Loucy (cell line): ENCODE data around the gene MAFF.

Source experiments
- H2AFZ ChIP-seq: fragments of 200-600 bp; sonication (generic); 2 replicates; pipeline ENCODE4 v1.6.0; 2016; ENCODE audit warnings: antibody characterized with exemption, mild to moderate bottlenecking, low read length, moderate library complexity
- H3F3A ChIP-seq: fragments of 200-600 bp; 2 replicates; pipeline ENCODE4 v1.6.0; 2016; ENCODE audit warnings: antibody characterized with exemption, low read depth, mild to moderate bottlenecking
- H3K27me3 ChIP-seq: fragments of 200-600 bp; sonication (generic); 2 replicates; pipeline ENCODE4 v1.6.1; 2014; ENCODE audit warnings: low read length, mild to moderate bottlenecking; ENCODE audit not compliant: insufficient read depth, poor library complexity, severe bottlenecking
- H3K36me3 ChIP-seq: fragments of 200-600 bp; sonication (generic); 2 replicates; pipeline ENCODE4 v1.6.1; 2016; ENCODE audit warnings: low read length; ENCODE audit not compliant: insufficient read depth
- H3K4me1 ChIP-seq: fragments of 200-600 bp; sonication (generic); 2 replicates; pipeline ENCODE4 v1.5.1; 2014; ENCODE audit warnings: low read length, mild to moderate bottlenecking; ENCODE audit not compliant: insufficient read depth, poor library complexity, severe bottlenecking
- H3K4me2 ChIP-seq: fragments of 200-600 bp; sonication (generic); 2 replicates; pipeline ENCODE4 v1.6.0; 2014; ENCODE audit warnings: antibody characterized with exemption, low read length, low read depth, mild to moderate bottlenecking; ENCODE audit not compliant: poor library complexity, severe bottlenecking
- H3K4me3 ChIP-seq: fragments of 200-600 bp; sonication (generic); 2 replicates; pipeline ENCODE4 v1.5.1; 2014; ENCODE audit warnings: low read length, mild to moderate bottlenecking, mixed read lengths; ENCODE audit not compliant: poor library complexity, severe bottlenecking
- H3K79me2 ChIP-seq: fragments of 200-600 bp; sonication (generic); 2 replicates; pipeline ENCODE4 v1.6.1; 2014; ENCODE audit warnings: low read length; ENCODE audit not compliant: insufficient read depth
- H3K9ac ChIP-seq: fragments of 200-600 bp; sonication (generic); 2 replicates; pipeline ENCODE4 v1.6.0; 2014; ENCODE audit warnings: mild to moderate bottlenecking, low read depth, low read length, moderate library complexity; ENCODE audit not compliant: poor library complexity, severe bottlenecking
- H3K9me2 ChIP-seq: fragments of 200-600 bp; sonication (generic); replicated peaks from 2 replicates; pipeline ENCODE4 v1.6.1; 2016; ENCODE audit warnings: low read depth, low read length, mixed read lengths
- H3K9me3 ChIP-seq: fragments of 200-600 bp; sonication (generic); 2 replicates; pipeline ENCODE4 v1.6.1; 2014; ENCODE audit warnings: mild to moderate bottlenecking, antibody characterized with exemption, low read length, low read depth; ENCODE audit not compliant: insufficient read depth
- H4K20me1 ChIP-seq: fragments of 200-600 bp; sonication (generic); 2 replicates; pipeline ENCODE4 v1.6.0; 2014; ENCODE audit warnings: antibody characterized with exemption, low read length, mild to moderate bottlenecking; ENCODE audit not compliant: insufficient read depth, poor library complexity, severe bottlenecking
- EZH2phosphoT487 ChIP-seq: fragments of 200-600 bp; IDR thresholded peaks from 2 replicates; pipeline ENCODE4 v1.6.1; 2018; ENCODE audit warnings: antibody characterized with exemption, mild to moderate bottlenecking, moderate library complexity, borderline replicate concordance
- TF ChIP-seq, protein P1 (sequence below): fragments of 200-600 bp; sonication (generic); conservative IDR thresholded peaks from 2 replicates; pipeline ENCODE4 v1.5.1; 2014; ENCODE audit warnings: mild to moderate bottlenecking, antibody characterized with exemption, low read length

Gene MAFF

DNA sequence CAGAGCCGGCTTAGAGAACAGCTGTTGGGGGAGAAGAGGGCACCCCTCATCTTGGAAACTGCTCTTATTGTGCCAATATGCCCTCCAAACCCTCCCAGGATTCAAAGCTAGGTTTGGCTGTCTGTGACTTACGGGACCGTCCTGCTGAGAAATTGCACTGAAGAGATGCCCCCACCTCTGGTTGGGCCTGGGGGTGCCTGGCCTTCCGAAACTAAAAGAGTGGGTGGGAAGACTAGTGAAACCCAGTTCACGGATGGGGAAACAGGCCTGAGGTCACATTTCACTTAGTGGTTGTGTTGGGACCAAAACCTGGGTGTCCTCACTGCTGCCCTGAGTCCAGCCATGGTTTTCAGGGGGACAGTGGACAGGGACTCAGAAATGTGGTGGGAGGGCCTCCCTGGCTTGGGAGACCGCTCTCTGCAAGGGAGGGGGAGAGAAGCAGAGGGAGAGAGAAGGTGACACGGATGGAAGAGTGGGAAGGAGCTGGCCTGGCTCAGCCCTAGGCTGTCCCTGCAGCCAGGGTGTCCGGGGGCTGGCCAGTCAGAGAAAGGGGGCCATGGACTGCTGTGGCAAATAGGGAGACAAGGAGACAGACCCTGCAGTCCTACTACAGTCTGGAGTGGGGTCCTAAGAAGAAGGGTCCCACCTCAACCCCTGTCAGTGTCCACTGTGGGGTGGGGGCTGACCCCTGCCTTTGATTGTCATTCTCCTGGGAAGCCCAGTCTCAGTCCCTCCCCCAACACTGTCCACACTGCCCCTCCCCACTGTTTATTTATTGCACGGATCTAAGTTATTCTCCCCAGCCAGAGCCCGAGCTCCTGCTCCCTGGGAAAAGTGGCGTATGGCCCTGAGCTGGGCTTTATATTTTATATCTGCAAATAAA is 13.6 kb downstream of the MAFF start:
- Histone ChIP-seq H3K79me2 (no peaks in the 10 kb centered on the region), H3K4me2 (no peak overlapping the region), H3K9me2 (no peaks in the 10 kb centered on the region), H3K36me3 (no peaks in the 10 kb centered on the region), H3K9ac (no peak overlapping the region), H3K4me3 (no peak overlapping the region), H4K20me1 (no peaks in the 10 kb centered on the region), H3K4me1 (no peaks in the 10 kb centered on the region), H2AFZ (no peak overlapping the region), H3K27me3 (no peaks in the 10 kb centered on the region), H3K9me3 (no peaks in the 10 kb centered on the region), H3F3A (no peaks in the 10 kb centered on the region)
- no peak for TF ChIP-seq EZH2phosphoT487
- TF ChIP-seq, protein P1, sequence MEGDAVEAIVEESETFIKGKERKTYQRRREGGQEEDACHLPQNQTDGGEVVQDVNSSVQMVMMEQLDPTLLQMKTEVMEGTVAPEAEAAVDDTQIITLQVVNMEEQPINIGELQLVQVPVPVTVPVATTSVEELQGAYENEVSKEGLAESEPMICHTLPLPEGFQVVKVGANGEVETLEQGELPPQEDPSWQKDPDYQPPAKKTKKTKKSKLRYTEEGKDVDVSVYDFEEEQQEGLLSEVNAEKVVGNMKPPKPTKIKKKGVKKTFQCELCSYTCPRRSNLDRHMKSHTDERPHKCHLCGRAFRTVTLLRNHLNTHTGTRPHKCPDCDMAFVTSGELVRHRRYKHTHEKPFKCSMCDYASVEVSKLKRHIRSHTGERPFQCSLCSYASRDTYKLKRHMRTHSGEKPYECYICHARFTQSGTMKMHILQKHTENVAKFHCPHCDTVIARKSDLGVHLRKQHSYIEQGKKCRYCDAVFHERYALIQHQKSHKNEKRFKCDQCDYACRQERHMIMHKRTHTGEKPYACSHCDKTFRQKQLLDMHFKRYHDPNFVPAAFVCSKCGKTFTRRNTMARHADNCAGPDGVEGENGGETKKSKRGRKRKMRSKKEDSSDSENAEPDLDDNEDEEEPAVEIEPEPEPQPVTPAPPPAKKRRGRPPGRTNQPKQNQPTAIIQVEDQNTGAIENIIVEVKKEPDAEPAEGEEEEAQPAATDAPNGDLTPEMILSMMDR = no peak

- Histone ChIP-seq H3K9me2 (no peaks in the 10 kb centered on the region), H3K9ac (no peak overlapping the region), H2AFZ (no peak overlapping the region), H3K9me3 (no peaks in the 10 kb centered on the region), H4K20me1 (no peaks in the 10 kb centered on the region), H3K4me1 (peaks cover 2% of the 10 kb centered on the region), H3K36me3 (no peaks in the 10 kb centered on the region; the same call in 1 of the 2 replicates), H3K4me2 (no peak overlapping the region), H3K27me3 (no peaks in the 10 kb centered on the region), H3K4me3 (no peak overlapping the region), H3K79me2 (no peaks in the 10 kb centered on the region), H3F3A (no peaks in the 10 kb centered on the region)
- TF ChIP-seq, protein P1 = no peak
- no peak for TF ChIP-seq EZH2phosphoT487
Observed at GRCh38 chr22:38218661-38219622, 17.1 kb downstream of the MAFF start.

GRCh38 chr22:38219632-38220031 is 17.8 kb downstream of the MAFF start:
- Histone ChIP-seq H3K4me3 (no peak overlapping the region), H3K9me3 (no peaks in the 10 kb centered on the region), H3K4me2 (no peak overlapping the region), H3K27me3 (no peaks in the 10 kb centered on the region), H3K36me3 (no peaks in the 10 kb centered on the region; the same call in 1 of the 2 replicates), H3F3A (no peaks in the 10 kb centered on the region), H2AFZ (no peak overlapping the region), H3K9ac (no peak overlapping the region), H3K79me2 (no peaks in the 10 kb centered on the region), H3K9me2 (no peaks in the 10 kb centered on the region), H3K4me1 (peaks cover 2% of the 10 kb centered on the region), H4K20me1 (no peaks in the 10 kb centered on the region)
- TF ChIP-seq, protein P1 = no peak
- TF ChIP-seq EZH2phosphoT487 = no peak
